Testis (tissue), 2 donors: ENCODE data around the gene ADCY9.

ENCODE experiments used
- POLR2A ChIP-seq: fragments of 450-650 bp; IDR thresholded peaks from one replicate; pipeline ENCODE4 v1.6.1; 2017; ENCODE audit warnings: antibody characterized with exemption, mild to moderate bottlenecking, moderate library complexity
- TF ChIP-seq, protein P1 (sequence below), 3 experiments: fragments of 450-650 bp in 2 of 3; fragments of 200-600 bp in 1 of 3; sonication (generic) in 1 of 3; IDR thresholded peaks; one replicate each; pipeline ENCODE4 v1.5.1; 2016 to 2019; ENCODE audit warnings: antibody characterized with exemption in 3 of 3, mild to moderate bottlenecking in 2 of 3, moderate library complexity in 1 of 3

DNA sequence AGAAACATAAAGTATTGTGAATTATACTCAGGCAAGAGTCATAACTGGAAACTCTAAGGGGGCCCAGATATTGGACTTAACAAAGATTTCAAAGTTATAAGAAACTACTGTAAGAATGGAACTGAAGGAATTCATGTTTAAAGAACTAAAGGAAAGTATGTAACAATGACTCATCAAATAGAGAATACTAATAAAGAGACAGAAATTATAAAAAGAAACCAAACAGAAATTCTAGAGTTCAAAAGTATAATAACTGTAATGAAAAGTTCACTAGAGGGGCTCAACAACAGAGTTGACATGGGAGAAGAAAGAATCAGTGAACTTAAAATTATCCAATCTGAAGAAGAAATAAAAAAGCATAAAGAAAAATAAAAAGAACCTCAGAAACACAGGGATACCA, 55.4 kb downstream of the ADCY9 start:
- TF ChIP-seq, protein P1, sequence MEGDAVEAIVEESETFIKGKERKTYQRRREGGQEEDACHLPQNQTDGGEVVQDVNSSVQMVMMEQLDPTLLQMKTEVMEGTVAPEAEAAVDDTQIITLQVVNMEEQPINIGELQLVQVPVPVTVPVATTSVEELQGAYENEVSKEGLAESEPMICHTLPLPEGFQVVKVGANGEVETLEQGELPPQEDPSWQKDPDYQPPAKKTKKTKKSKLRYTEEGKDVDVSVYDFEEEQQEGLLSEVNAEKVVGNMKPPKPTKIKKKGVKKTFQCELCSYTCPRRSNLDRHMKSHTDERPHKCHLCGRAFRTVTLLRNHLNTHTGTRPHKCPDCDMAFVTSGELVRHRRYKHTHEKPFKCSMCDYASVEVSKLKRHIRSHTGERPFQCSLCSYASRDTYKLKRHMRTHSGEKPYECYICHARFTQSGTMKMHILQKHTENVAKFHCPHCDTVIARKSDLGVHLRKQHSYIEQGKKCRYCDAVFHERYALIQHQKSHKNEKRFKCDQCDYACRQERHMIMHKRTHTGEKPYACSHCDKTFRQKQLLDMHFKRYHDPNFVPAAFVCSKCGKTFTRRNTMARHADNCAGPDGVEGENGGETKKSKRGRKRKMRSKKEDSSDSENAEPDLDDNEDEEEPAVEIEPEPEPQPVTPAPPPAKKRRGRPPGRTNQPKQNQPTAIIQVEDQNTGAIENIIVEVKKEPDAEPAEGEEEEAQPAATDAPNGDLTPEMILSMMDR (IDR thresholded peaks at IDR 0.05), result no peak
- TF ChIP-seq POLR2A, result no peak
